NCI-H345 treated with DMSO at 0.1 percent for 48 hours (cell line): ENCODE measurements around the gene PDE6D.
"Not testable (repeated sequence)": the region's sequence is repeated elsewhere in the genome, so short reads cannot be mapped to it uniquely, and the experiment has no call there.

Experiments used
- DNase-seq: peaks from one replicate; lab custom pipeline; 2025; ENCODE audit not compliant: unreplicated experiment; lab: John Stamatoyannopoulos, UW

Gene PDE6D

GRCh38 chr2:231780123-231780908, 766 bp downstream of the PDE6D start:
- no peak for DNase-seq

GRCh38 chr2:231769170-231770136, 11.6 kb downstream of the PDE6D start:
- DNase-seq: no peak

GRCh38 chr2:231765496-231765929, 15.6 kb downstream of the PDE6D start:
- DNase-seq: no peak

- no peak for DNase-seq
Observed at GRCh38 chr2:231764760-231765159, 16.3 kb downstream of the PDE6D start.

GRCh38 chr2:231764124-231764523, 17.0 kb downstream of the PDE6D start:
- no peak for DNase-seq

GRCh38 chr2:231761735-231762134, 19.3 kb downstream of the PDE6D start:
- no peak for DNase-seq

GRCh38 chr2:231752061-231752460, 29.0 kb downstream of the PDE6D start:
- DNase-seq: no peak

- no peak for DNase-seq
Observed at GRCh38 chr2:231751042-231751815, 29.9 kb downstream of the PDE6D start.

- DNase-seq: not testable (repeated sequence)
Observed at GRCh38 chr2:231749016-231749415, 32.1 kb downstream of the PDE6D start.

GRCh38 chr2:231748153-231748896, 32.8 kb downstream of the PDE6D start:
- not testable (repeated sequence) for DNase-seq

- no peak for DNase-seq
Observed at GRCh38 chr2:231745303-231746038, 35.6 kb downstream of the PDE6D start.

GRCh38 chr2:231743376-231744116, 37.5 kb downstream of the PDE6D start:
- no peak for DNase-seq

- no peak for DNase-seq
Observed at GRCh38 chr2:231737761-231738160, 43.3 kb downstream of the PDE6D start.

GRCh38 chr2:231732604-231733003, 48.5 kb downstream of the PDE6D start:
- no peak for DNase-seq

GRCh38 chr2:231727621-231728020, 53.5 kb downstream of the PDE6D start:
- DNase-seq: no peak

GRCh38 chr2:231726276-231726675, 54.8 kb downstream of the PDE6D start:
- no peak for DNase-seq

- no peak for DNase-seq
Observed at GRCh38 chr2:231725476-231725875, 55.6 kb downstream of the PDE6D start.

GRCh38 chr2:231722721-231723307, 58.3 kb downstream of the PDE6D start:
- DNase-seq: no peak
